H9 (cell line): ENCODE measurements around the gene JAG2. TPM values are rescaled to one million over a fixed set of nuclear protein-coding genes. Genes with fewer than 3 reads are reported as not detected.

ENCODE experiments used
- DNase-seq: peaks from one replicate; pipeline ENCODE4 v3.0.0-alpha.2; 2017
- H2AFZ ChIP-seq: one replicate; pipeline ENCODE4 v1.6.1; 2013; ENCODE audit warnings: mild to moderate bottlenecking, low read length, control low read depth, moderate library complexity
- H2AK5ac ChIP-seq: 2 replicates; pipeline ENCODE4 v1.6.1; 2013; ENCODE audit warnings: low read length, control low read depth, mixed read lengths; ENCODE audit not compliant: insufficient read length
- H2BK120ac ChIP-seq: one replicate; pipeline ENCODE4 v1.6.1; 2013; ENCODE audit warnings: low read depth, mild to moderate bottlenecking, low read length, control low read depth, inconsistent platforms; ENCODE audit not compliant: poor library complexity, severe bottlenecking
- H2BK12ac ChIP-seq: 2 replicates; pipeline ENCODE4 v1.6.1; 2013; ENCODE audit warnings: low read length, control low read depth, mixed read lengths, low read depth; ENCODE audit not compliant: insufficient read length
- H2BK15ac ChIP-seq: 2 replicates; pipeline ENCODE4 v1.6.1; 2013; ENCODE audit warnings: low read depth, low read length, control low read depth
- H2BK20ac ChIP-seq: one replicate; pipeline ENCODE4 v1.6.1; 2013; ENCODE audit warnings: low read depth, mild to moderate bottlenecking, low read length, control low read depth, inconsistent platforms; ENCODE audit not compliant: poor library complexity, severe bottlenecking
- H2BK5ac ChIP-seq: 2 replicates; pipeline ENCODE4 v1.6.1; 2013; ENCODE audit warnings: low read length, control low read depth, mixed read lengths; ENCODE audit not compliant: insufficient read length
- H3K14ac ChIP-seq: 2 replicates; pipeline ENCODE4 v1.6.1; 2013; ENCODE audit warnings: low read length, control low read depth; ENCODE audit not compliant: insufficient read depth
- H3K18ac ChIP-seq: 2 replicates; pipeline ENCODE4 v1.6.1; 2013; ENCODE audit warnings: low read depth, mild to moderate bottlenecking, mixed read lengths, low read length, control low read depth; ENCODE audit not compliant: insufficient read length
- H3K23ac ChIP-seq: 2 replicates; pipeline ENCODE4 v1.6.1; 2013; ENCODE audit warnings: low read length, control low read depth, mixed read lengths, low read depth; ENCODE audit not compliant: insufficient read length
- H3K23me2 ChIP-seq: 2 replicates; pipeline ENCODE4 v1.6.1; 2013; ENCODE audit warnings: low read depth, mild to moderate bottlenecking, mixed read lengths, low read length, control low read depth; ENCODE audit not compliant: insufficient read length, poor library complexity, severe bottlenecking
- H3K27ac ChIP-seq: 2 replicates; pipeline ENCODE4 v1.5.1; 2013; ENCODE audit warnings: low read length, control low read depth, mixed read lengths, low read depth; ENCODE audit not compliant: insufficient read length
- H3K27me3 ChIP-seq: 2 replicates; pipeline ENCODE4 v1.6.1; 2013; ENCODE audit warnings: low read length, control low read depth, inconsistent platforms; ENCODE audit not compliant: insufficient read depth
- H3K4ac ChIP-seq: 2 replicates; pipeline ENCODE4 v1.6.1; 2013; ENCODE audit warnings: low read depth, mild to moderate bottlenecking, control low read depth, inconsistent platforms, low read length, moderate library complexity
- H3K4me1 ChIP-seq: 2 replicates; pipeline ENCODE4 v1.6.1; 2013; ENCODE audit warnings: low read length, control low read depth, inconsistent platforms; ENCODE audit not compliant: insufficient read depth
- H3K4me2 ChIP-seq: 2 replicates; pipeline ENCODE4 v1.6.1; 2013; ENCODE audit warnings: low read length, control low read depth, mixed read lengths; ENCODE audit not compliant: insufficient read length, insufficient read depth
- H3K56ac ChIP-seq: 2 replicates; pipeline ENCODE4 v1.6.1; 2013; ENCODE audit warnings: low read depth, mild to moderate bottlenecking, mixed read lengths, low read length, control low read depth; ENCODE audit not compliant: insufficient read length
- H3K79me1 ChIP-seq: 2 replicates; pipeline ENCODE4 v1.6.1; 2013; ENCODE audit warnings: low read depth, mild to moderate bottlenecking, moderate library complexity, low read length, control low read depth, inconsistent platforms; ENCODE audit not compliant: insufficient read depth, poor library complexity, severe bottlenecking
- H3K79me2 ChIP-seq: 2 replicates; pipeline ENCODE4 v1.6.1; 2013; ENCODE audit warnings: low read length, control low read depth, inconsistent platforms; ENCODE audit not compliant: insufficient read depth
- H3K9ac ChIP-seq: 2 replicates; pipeline ENCODE4 v1.6.1; 2013; ENCODE audit warnings: low read length, control low read depth, mixed read lengths; ENCODE audit not compliant: insufficient read length; ENCODE audit errors: extremely low read depth
- H3K9me3 ChIP-seq: one replicate; pipeline ENCODE4 v1.6.1; 2013; ENCODE audit warnings: low read depth, low read length, inconsistent platforms; ENCODE audit not compliant: control insufficient read depth
- H3T11ph ChIP-seq: one replicate; pipeline ENCODE4 v1.6.1; 2013; ENCODE audit warnings: mild to moderate bottlenecking, low read length, control low read depth, inconsistent platforms
- H4K20me1 ChIP-seq: one replicate; pipeline ENCODE4 v1.6.1; 2013; ENCODE audit not compliant: control insufficient read depth, insufficient read length, insufficient read depth
- H4K5ac ChIP-seq: 2 replicates; pipeline ENCODE4 v1.6.1; 2013; ENCODE audit warnings: low read depth, mild to moderate bottlenecking, mixed read lengths, low read length, control low read depth; ENCODE audit not compliant: insufficient read length
- H4K8ac ChIP-seq: replicated peaks from 2 replicates; pipeline ENCODE4 v1.6.1; 2013; ENCODE audit warnings: low read length, control low read depth, mixed read lengths, low read depth; ENCODE audit not compliant: insufficient read length
- H4K91ac ChIP-seq: 2 replicates; pipeline ENCODE4 v1.6.1; 2013; ENCODE audit warnings: low read depth, mild to moderate bottlenecking, moderate library complexity, mixed read lengths, low read length, control low read depth; ENCODE audit not compliant: insufficient read length
- H3K27ac Mint-ChIP-seq, 3 experiments: 2 replicates in 2 of 3; 3 replicates in 1 of 3; pipeline ENCODE4 v1.8.0; 2020 to 2021; ENCODE audit warnings: mixed read lengths in 3 of 3, mild to moderate bottlenecking in 1 of 3, moderate library complexity in 1 of 3
- H3K27me3 Mint-ChIP-seq: 2 replicates; pipeline ENCODE4 v1.8.0; 2021; ENCODE audit warnings: low read depth, mild to moderate bottlenecking, moderate library complexity, mixed read lengths
- H3K36me3 Mint-ChIP-seq, 3 experiments: 2 replicates in 2 of 3; 3 replicates in 1 of 3; pipeline ENCODE4 v1.8.0; 2020 to 2021; ENCODE audit warnings: low read depth in 3 of 3, mixed read lengths in 3 of 3; ENCODE audit not compliant: insufficient read depth in 1 of 3
- H3K4me1 Mint-ChIP-seq, 2 experiments: 2 replicates each; pipeline ENCODE4 v1.8.0; 2020; ENCODE audit warnings: mixed read lengths in 2 of 2
- H3K4me3 Mint-ChIP-seq, 2 experiments: 2 replicates in 1 of 2; 3 replicates in 1 of 2; pipeline ENCODE4 v1.8.0; 2020 to 2021; ENCODE audit warnings: mild to moderate bottlenecking in 2 of 2, mixed read lengths in 2 of 2, moderate library complexity in 1 of 2
- H3K9me3 Mint-ChIP-seq, 2 experiments: 2 replicates in 1 of 2; 3 replicates in 1 of 2; pipeline ENCODE4 v1.8.0; 2020; ENCODE audit warnings: mild to moderate bottlenecking in 2 of 2, mixed read lengths in 2 of 2, moderate library complexity in 1 of 2
- WGBS: extraction: QIAGEN DNeasy Blood & Tissue Kit; methylation state at CpG from one replicate; pipeline ENCODE4 v1.1.7; 2013; ENCODE audit warnings: missing lambda C conversion rate, low lambda C conversion rate, mixed read lengths; ENCODE audit not compliant: insufficient read length; ENCODE audit errors: extremely low coverage; 5-methylcytosine and 5-hydroxymethylcytosine counted together
- total RNA-seq: library from RNA; stranded (reverse); gene quantifications from 2 replicates; pipeline ENCODE4 v1.2.1, GENCODE V29; 2021
- TF ChIP-seq, protein P1 (sequence below): fragments of 200-600 bp; sonication (generic); conservative IDR thresholded peaks from 3 replicates; pipeline ENCODE4 v1.8.0; 2021; ENCODE audit warnings: antibody characterized with exemption, mild to moderate bottlenecking

The JAG2 gene
- total RNA-seq, 1 experiment from 2014 or later = 11.4 TPM

DNA sequence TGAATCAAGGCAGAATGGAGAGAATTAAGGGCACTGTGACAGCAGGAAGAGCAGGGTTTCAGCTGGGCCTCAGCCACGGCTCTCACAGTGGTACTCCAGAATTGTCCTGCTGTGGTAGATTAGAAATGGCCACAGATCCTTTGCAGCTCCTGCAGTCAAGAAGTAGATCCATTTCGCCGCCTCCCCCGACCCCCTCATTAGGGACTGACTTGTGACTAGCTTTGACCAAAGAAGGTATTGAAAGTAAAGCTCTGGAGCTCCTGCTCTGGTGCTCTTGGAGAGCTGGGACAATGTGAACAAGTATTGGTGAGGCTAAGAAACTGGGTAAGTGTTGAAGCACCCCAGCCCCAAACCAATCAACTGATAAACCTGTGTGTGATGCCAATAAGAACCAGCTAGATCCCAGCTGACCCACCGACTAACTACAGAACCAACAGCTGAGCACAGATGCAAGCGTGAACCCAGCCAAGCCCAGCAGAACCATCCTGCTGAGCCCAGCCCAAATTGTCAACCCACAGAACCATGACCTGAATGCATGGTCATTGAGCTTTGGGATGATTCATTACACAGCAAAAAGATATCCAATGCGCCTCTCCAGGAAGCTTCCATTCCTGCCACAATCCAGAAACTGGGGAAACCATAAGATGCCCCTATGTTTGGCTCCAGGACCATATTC, 50.7 kb downstream of the JAG2 start:
- Histone ChIP-seq H3K56ac (no peak overlapping the region), H2BK12ac (no peak overlapping the region), H3K23ac (no peak overlapping the region), H3K23me2 (no peaks in the 10 kb centered on the region), H3K27me3 (no peaks in the 10 kb centered on the region), H3T11ph (no peak overlapping the region), H3K79me1 (no peaks in the 10 kb centered on the region), H3K4me2 (no peak overlapping the region), H2BK120ac (no peak overlapping the region), H4K8ac (no peak overlapping the region), H2AFZ (no peak overlapping the region), H3K9ac (no peak overlapping the region), H2BK20ac (no peak overlapping the region), H3K14ac (no peak overlapping the region), H2BK15ac (no peak overlapping the region), H3K79me2 (no peaks in the 10 kb centered on the region), H3K4ac (no peak overlapping the region), H2AK5ac (no peak overlapping the region), H3K27ac (no peak overlapping the region), H3K18ac (no peak overlapping the region), H3K9me3 (peaks cover 16% of the 10 kb centered on the region), H4K20me1 (no peaks in the 10 kb centered on the region), H3K4me1 (no peaks in the 10 kb centered on the region), H4K5ac (no peak overlapping the region), H2BK5ac (no peak overlapping the region), H4K91ac (no peak overlapping the region)
- Mint-ChIP-seq H3K9me3 (peaks cover 29 to 40% of the 10 kb centered on the region in 2 experiments), H3K27ac (no peak overlapping the region), H3K4me3 (no peak overlapping the region), H3K36me3 (peaks cover 0 to 6% (median 0%) of the 10 kb centered on the region in 3 experiments; a peak in 3 of 7 replicates), H3K27me3 (peaks cover 53% of the 10 kb centered on the region), H3K4me1 (no peaks in the 10 kb centered on the region)
- DNase-seq = no peak
- TF ChIP-seq, protein P1, sequence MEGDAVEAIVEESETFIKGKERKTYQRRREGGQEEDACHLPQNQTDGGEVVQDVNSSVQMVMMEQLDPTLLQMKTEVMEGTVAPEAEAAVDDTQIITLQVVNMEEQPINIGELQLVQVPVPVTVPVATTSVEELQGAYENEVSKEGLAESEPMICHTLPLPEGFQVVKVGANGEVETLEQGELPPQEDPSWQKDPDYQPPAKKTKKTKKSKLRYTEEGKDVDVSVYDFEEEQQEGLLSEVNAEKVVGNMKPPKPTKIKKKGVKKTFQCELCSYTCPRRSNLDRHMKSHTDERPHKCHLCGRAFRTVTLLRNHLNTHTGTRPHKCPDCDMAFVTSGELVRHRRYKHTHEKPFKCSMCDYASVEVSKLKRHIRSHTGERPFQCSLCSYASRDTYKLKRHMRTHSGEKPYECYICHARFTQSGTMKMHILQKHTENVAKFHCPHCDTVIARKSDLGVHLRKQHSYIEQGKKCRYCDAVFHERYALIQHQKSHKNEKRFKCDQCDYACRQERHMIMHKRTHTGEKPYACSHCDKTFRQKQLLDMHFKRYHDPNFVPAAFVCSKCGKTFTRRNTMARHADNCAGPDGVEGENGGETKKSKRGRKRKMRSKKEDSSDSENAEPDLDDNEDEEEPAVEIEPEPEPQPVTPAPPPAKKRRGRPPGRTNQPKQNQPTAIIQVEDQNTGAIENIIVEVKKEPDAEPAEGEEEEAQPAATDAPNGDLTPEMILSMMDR = no peak
- WGBS = no CpG with 5 or more reads among the region's 7 CpGs
